ENCODE measurements around the gene NDUFS2. TPM values are rescaled to one million over a fixed set of nuclear protein-coding genes. Genes with fewer than 3 reads are reported as not detected.

Gene NDUFS2
- total RNA-seq, 2 donors from 2014 or later, result 115 to 126 TPM

- no peak for ATAC-seq
- no peak for DNase-seq (ENCODE audit: low spot score in 2 of 2)
- H3K27ac Mint-ChIP-seq, result peak overlapping the region; percentile 88 to 96
- no peaks in the 10 kb centered on the region for H3K9me3 Mint-ChIP-seq
- H3K36me3 Mint-ChIP-seq, result peaks cover 0 to 20% of the 10 kb centered on the region in 2 donors
Measured at GRCh38 chr1:161166669-161167548, 35.3 kb upstream of the NDUFS2 start.

GRCh38 chr1:161168906-161169305 is 33.3 kb upstream of the NDUFS2 start:
- H3K27ac Mint-ChIP-seq, result peak overlapping the region in 1 of 2 donors; percentile 58
- peaks cover 9 to 37% of the 10 kb centered on the region in 2 donors for H3K36me3 Mint-ChIP-seq
- no peaks in the 10 kb centered on the region for H3K9me3 Mint-ChIP-seq
- DNase-seq (ENCODE audit: low spot score in 2 of 2) (no peak), ATAC-seq (no peak)

GRCh38 chr1:161171191-161171590 is 31.0 kb upstream of the NDUFS2 start:
- Mint-ChIP-seq H3K9me3 (no peaks in the 10 kb centered on the region), H3K36me3 (peaks cover 27 to 49% of the 10 kb centered on the region in 2 donors), H3K27ac (peak overlapping the region; percentile 42 to 57)
- ATAC-seq (no peak), DNase-seq (ENCODE audit: low spot score in 2 of 2) (no peak)

- Mint-ChIP-seq H3K9me3 (no peaks in the 10 kb centered on the region), H3K36me3 (peaks cover 32 to 54% of the 10 kb centered on the region in 2 donors), H3K27ac (peak overlapping the region; percentile 42 to 57)
- no peak for DNase-seq (ENCODE audit: low spot score in 2 of 2)
- ATAC-seq, result no peak
Measured at GRCh38 chr1:161171696-161172095, 30.5 kb upstream of the NDUFS2 start.

- ATAC-seq, result no peak
- H3K27ac Mint-ChIP-seq, result peak overlapping the region; percentile 66 to 94
- peaks cover 39 to 59% of the 10 kb centered on the region in 2 donors for H3K36me3 Mint-ChIP-seq
Measured at GRCh38 chr1:161172349-161172748, 29.8 kb upstream of the NDUFS2 start.

DNA sequence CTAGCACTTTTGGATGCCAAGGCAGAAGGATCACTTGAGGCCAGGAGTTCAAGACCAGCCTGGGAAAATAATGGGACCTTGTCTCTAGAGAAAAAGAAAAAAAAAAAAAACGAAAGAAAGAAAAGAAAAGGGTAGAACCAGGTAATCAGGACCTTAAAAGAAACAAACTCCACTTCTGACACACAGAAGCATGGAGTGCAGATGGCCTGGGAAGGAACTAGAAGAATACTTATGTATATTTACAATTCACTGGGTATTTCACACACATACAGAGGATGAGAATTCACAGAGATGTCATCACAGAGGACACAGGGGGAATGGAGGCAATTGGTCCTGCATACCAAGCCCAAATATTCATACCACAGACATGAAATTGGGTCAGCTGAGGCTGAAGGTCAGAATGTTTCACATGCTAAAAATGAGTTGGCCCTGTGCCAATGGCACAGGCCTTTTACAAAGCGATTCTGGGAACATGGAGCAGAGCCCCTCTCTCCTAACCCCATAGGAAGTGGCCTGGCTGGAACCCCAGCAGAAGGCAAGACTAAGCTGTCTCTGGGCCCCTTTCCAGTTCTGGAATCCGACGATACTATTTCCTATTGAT is 29.3 kb upstream of the NDUFS2 start:
- peak overlapping the region; percentile 66 to 94 for H3K27ac Mint-ChIP-seq
- peaks cover 41 to 61% of the 10 kb centered on the region in 2 donors for H3K36me3 Mint-ChIP-seq
- DNase-seq (ENCODE audit: low spot score in 2 of 2), result no peak
- no peak for ATAC-seq
- no peaks in the 10 kb centered on the region for H3K9me3 Mint-ChIP-seq

More at GRCh38 chr1:161172349-161172748, 29.8 kb upstream of the NDUFS2 start:
- no peaks in the 10 kb centered on the region for H3K9me3 Mint-ChIP-seq
- DNase-seq (ENCODE audit: low spot score in 2 of 2), result no peak

- no peak for ATAC-seq
- peaks cover 41 to 61% of the 10 kb centered on the region in 2 donors for H3K36me3 Mint-ChIP-seq
- H3K27ac Mint-ChIP-seq, result peak overlapping the region; percentile 61 to 94
- no peaks in the 10 kb centered on the region for H3K9me3 Mint-ChIP-seq
- no peak for DNase-seq (ENCODE audit: low spot score in 2 of 2)
Measured at GRCh38 chr1:161173711-161174110, 28.5 kb upstream of the NDUFS2 start.

DNA sequence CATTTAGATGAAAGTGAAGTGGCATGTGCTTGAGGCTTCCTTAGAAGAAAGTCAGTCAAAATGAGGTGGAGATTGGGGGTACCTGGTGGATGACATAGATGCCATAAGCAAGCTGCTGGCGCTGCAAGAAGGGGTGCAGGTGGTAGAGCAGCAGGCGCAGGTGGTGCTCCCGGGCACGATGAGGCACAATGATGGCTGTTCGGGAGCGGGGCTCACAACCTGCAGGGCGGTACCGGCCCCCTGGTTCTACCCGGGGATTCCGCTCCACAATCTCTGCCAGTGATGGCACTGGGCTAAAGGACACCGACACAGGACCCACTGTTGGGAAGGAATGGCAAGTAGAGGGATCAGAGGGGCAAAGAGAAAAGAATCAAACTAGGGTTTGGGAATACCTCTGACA is 27.3 kb upstream of the NDUFS2 start:
- H3K36me3 Mint-ChIP-seq, result peaks cover 41 to 57% of the 10 kb centered on the region in 2 donors
- H3K9me3 Mint-ChIP-seq, result no peaks in the 10 kb centered on the region
- DNase-seq (ENCODE audit: low spot score in 2 of 2), result no peak
- ATAC-seq, result no peak
- H3K27ac Mint-ChIP-seq, result peak overlapping the region in 1 of 2 donors; percentile 94

GRCh38 chr1:161175771-161176453 is 26.3 kb upstream of the NDUFS2 start:
- Mint-ChIP-seq H3K36me3 (peaks cover 41 to 56% of the 10 kb centered on the region in 2 donors), H3K9me3 (no peaks in the 10 kb centered on the region), H3K27ac (peak overlapping the region; percentile 94 to 100)
- DNase-seq (ENCODE audit: low spot score in 2 of 2), result no peak
- no peak for ATAC-seq

GRCh38 chr1:161176468-161177111 is 25.6 kb upstream of the NDUFS2 start:
- Mint-ChIP-seq H3K27ac (peak overlapping the region; percentile 94 to 100), H3K9me3 (no peaks in the 10 kb centered on the region), H3K36me3 (peaks cover 41 to 49% of the 10 kb centered on the region in 2 donors)
- peak in 1 of 2 donors; percentile 2 for ATAC-seq
- DNase-seq (ENCODE audit: low spot score in 2 of 2), result no peak

GRCh38 chr1:161177112-161177935 is 24.8 kb upstream of the NDUFS2 start, which contains the start of gene B4GALT3:
Gene B4GALT3, minus strand, starts transcription at chr1:161177507. Its CDS starts 1,447 bp downstream, at chr1:161176060.
- peak; percentile 91 to 99 for DNase-seq (ENCODE audit: low spot score in 2 of 2)
- H3K27ac Mint-ChIP-seq, result peak within 1 kb of the TSS; percentile 94 to 100
- H3K36me3 Mint-ChIP-seq, result peaks cover 41 to 49% of the 10 kb centered on the region in 2 donors
- no peaks in the 10 kb centered on the region for H3K9me3 Mint-ChIP-seq
- peak; percentile 86 to 87 for ATAC-seq

DNA sequence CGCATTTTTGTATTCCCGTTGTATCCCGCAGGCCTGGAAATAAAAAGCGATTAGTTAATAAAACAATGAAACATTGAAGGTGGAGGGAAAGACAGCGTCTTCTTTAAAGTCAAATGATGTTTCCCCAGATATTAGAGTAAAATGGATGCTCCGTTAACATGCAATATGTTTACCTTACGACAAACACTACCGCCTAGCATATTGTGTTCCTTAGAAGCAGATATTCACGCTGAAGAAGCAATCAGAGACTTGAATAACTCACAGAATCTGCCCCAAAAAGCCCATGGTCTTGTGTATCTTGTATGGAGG is 24.3 kb upstream of the NDUFS2 start:
- H3K9me3 Mint-ChIP-seq, result no peaks in the 10 kb centered on the region
- peak overlapping the region; percentile 94 to 100 for H3K27ac Mint-ChIP-seq
- H3K36me3 Mint-ChIP-seq, result peaks cover 41 to 43% of the 10 kb centered on the region in 2 donors

DNA sequence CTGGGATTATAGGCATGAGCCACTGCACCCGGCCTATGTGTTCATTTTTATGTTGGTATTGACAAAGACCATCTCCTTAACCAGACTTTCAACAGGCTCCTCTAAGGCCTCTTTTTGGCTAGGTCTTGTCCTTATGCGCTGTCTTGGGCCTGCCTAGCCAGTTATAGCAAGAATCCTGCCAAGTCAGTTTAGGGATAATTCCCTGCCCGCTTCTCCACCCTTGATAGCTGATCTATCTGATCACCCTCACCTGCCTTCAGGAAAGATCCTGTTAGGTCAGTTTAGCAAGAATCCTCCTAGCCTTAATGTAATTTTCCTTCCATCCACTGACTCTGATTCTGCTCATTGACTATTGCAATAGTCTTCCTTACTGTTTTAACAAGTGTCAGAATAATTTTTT is 22.5 kb upstream of the NDUFS2 start:
- ATAC-seq, result no peak
- Mint-ChIP-seq H3K36me3 (peaks cover 26 to 27% of the 10 kb centered on the region in 2 donors), H3K9me3 (no peaks in the 10 kb centered on the region), H3K27ac (peak overlapping the region in 1 of 2 donors; percentile 97)
- DNase-seq (ENCODE audit: low spot score in 2 of 2), result no peak

More for the DNA sequence above, 24.3 kb upstream of the NDUFS2 start:
- DNase-seq (ENCODE audit: low spot score in 2 of 2) (no peak), ATAC-seq (no peak)

DNA sequence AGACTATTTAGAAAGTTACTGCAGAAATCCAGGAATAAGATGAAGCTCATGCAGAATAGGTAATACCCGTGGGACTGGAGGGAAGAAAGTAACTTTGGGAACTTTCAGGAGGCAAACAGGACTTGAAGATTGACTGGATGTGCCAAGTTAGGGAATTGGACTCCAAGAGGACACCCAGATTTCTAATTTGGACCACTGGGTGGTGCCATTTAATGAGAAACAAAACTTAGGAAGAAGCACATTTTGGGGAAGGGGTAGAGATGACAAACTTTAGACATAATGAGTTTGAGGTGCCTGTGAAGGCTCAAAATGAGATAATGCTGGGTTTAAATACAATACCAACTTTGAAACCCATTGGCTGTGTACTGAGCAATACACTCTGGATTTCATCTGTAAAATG is 21.5 kb upstream of the NDUFS2 start:
- Mint-ChIP-seq H3K36me3 (peaks cover 17 to 20% of the 10 kb centered on the region in 2 donors), H3K27ac (peak overlapping the region; percentile 73 to 97), H3K9me3 (peaks cover 0 to 4% of the 10 kb centered on the region in 2 donors)
- ATAC-seq (no peak), DNase-seq (ENCODE audit: low spot score in 2 of 2) (no peak)

- peak overlapping the region; percentile 97 to 98 for H3K27ac Mint-ChIP-seq
Measured at GRCh38 chr1:161182214-161182613, 20.0 kb upstream of the NDUFS2 start.

More at GRCh38 chr1:161182214-161182613, 20.0 kb upstream of the NDUFS2 start:
- Mint-ChIP-seq H3K9me3 (peaks cover 0 to 9% of the 10 kb centered on the region in 2 donors), H3K36me3 (peaks cover 3 to 7% of the 10 kb centered on the region in 2 donors)
- peak in 1 of 2 donors; percentile 54 for DNase-seq (ENCODE audit: low spot score in 2 of 2)
- ATAC-seq, result peak; percentile 76 to 78

All from activated naive CD4-positive, alpha-beta T cell treated with anti-CD3 and anti-CD28 coated beads, Interleukin-2, amount 50 U/mL, for 72 hours (primary cell).